GM12891 (cell line): ENCODE results near the gene PIKFYVE.

Source experiments
- POLR2A ChIP-seq: IDR thresholded peaks from 2 replicates; pipeline ENCODE4 v1.6.1; 2011; ENCODE audit warnings: low read depth, low read length, control low read depth
- POLR2AphosphoS5 ChIP-seq: IDR thresholded peaks from 2 replicates; pipeline ENCODE4 v1.6.1; 2011; ENCODE audit warnings: low read depth, low read length, control low read depth
- SPI1 ChIP-seq: IDR thresholded peaks from 2 replicates; pipeline ENCODE4 v1.6.1; 2011; ENCODE audit warnings: low read depth, low read length, control low read depth
- TAF1 ChIP-seq: IDR thresholded peaks from 2 replicates; pipeline ENCODE4 v1.6.1; 2011; ENCODE audit warnings: low read depth, low read length, control low read depth

DNA sequence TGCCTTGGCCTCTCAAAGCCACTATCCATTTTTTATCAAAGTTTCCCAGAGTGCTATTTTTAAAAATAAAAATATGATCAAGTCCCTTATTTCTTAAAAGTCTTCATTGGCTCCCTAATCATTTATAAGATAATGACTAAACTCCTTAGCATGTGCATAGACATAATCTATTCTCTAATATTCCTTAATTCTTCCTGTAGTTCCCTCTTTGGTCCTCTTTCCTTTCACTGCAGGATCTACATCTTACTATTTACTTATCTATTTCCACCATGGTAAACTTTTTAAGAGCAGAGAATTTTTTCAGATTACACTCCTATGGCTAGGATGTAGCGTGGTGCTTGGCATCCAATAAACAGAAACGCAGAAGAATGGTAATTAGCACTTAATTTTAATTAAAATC lies 30.2 kb upstream of the PIKFYVE start:
- TF ChIP-seq POLR2A (no peak), TAF1 (no peak), POLR2AphosphoS5 (no peak), SPI1 (no peak)
